IPS-NIHi7 (cell line): Measurements from ENCODE around the gene XRN1.

Source experiments
- DNase-seq: peaks from one replicate; pipeline ENCODE4 v3.0.0; 2012; ENCODE audit warnings: mixed read lengths; ENCODE audit errors: extremely low spot score

Gene XRN1

DNA sequence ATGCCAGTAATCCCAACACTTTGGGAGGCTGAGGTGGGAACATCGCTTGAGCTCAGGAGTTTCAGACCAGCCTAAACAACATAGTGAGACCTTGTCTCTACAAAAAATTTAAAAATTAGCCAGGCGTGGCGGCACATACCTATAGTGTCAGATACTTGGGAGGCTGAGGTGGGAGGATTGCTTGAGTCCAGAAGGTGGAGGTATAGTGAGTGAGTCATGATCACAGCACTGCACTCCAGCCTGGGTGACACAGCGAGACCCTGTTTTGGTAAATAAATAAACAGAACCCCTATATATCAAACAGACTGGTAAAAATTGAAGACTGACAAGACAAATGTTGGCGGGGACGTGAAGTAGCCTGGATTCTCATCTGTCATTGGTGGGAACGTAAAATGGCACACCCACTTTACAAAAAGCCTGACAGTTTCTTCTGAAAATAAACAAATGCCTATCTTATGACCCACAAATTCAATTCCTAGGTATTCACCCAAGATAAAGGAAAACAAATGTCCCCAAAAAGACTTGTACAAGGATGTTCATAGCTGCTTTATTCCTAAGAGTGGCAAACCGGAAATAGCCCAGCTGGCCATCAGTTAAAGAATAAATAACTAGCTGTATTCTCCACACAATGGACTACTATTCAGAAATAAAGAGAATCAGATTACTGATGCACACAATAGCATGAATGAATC, 175.5 kb downstream of the XRN1 start:
- DNase-seq = no peak

DNA sequence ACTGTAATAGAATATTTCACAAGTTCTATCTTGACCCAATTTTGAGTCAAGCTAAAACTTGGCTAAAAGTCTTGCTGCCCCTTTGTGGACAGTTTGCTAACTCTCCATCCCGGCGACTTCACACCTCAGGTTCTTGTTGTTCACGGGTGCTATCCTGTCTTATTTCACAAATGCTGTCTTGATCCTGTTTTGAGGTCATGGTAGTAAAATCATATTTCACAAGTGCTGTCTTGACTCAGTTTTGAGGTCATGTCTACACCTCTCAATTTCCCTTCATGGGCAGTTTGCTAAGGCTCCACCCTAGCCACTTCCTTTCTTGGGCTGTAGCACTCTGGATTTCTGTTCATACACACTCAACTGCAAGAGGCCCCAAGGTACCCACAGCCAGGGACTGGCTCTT, 177.4 kb downstream of the XRN1 start:
- no peak for DNase-seq

DNA sequence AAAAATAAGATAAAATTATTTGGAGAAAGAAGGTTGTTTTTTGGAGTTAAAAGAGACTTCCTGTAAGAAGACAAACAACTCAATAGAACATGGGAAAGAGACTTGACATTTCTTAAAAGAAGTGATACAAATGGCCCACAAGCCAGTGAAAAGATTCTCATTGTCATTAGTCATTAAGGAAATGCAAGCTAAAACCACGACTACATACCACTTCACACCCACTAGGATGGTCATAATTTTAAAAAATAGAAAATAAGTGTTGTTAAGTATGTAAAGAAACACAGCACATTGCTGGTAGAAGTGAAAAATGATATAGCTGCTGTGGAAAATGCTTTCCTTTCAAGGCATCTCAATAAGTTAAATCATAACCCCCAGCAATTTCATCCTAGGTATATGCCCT, 178.1 kb downstream of the XRN1 start:
- DNase-seq = no peak

DNA sequence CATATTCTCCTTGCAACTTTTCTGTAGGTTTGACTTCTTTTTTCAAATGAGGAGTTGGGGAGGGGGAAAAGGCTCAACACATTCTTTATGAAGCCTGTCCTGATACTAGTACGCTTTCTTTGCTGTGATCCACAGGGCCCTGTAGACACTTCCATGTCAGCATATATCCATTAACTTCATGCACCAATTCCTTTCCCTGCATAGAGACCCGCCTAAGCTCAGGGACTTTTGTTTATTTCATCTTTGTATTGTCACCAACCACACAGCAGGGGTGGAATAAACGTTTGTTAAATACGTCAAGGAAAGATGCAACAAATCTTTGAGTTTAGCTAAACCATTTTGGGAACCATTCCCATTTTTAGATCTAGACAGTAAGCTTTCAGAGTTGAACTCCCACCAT, 179.4 kb downstream of the XRN1 start:
- no peak for DNase-seq

DNA sequence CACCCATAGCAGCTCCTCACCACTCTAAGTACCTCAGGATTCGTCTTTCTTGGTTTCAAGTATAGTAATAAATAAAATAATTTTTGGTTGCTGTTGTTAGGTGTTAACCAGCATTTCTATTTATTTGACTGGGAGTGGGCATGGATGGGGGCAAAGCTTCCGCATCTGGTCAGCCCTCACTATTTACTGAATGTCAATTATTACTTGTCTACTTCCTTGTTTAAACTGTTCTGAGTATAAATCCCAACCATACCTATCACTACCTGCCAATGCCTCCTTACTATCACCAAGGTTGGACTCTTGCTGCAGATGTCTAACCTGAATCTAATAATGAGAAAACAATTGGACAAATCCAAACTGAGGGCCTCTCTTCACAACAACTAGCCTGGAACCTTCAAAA, 180.6 kb downstream of the XRN1 start:
- no peak for DNase-seq

DNA sequence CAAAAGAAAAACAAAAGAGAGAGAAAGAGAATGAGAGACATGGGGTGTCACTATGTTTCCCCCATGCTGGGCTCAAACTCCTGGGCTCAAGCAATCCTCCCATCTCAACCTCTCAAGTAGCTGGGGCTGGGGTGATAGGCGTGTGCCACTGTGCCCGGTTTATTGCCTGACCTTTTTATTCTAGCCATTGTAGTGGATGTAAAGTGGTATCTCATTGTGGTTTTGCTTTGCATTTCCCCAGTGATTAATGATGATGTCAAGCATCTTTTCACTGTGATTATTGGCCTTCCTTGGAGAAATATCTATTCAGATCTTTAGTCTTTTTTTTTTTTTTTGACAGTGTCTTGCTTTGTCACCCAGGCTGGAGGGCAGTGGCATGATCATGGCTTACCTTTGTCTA, 184.7 kb downstream of the XRN1 start:
- DNase-seq = no peak

DNA sequence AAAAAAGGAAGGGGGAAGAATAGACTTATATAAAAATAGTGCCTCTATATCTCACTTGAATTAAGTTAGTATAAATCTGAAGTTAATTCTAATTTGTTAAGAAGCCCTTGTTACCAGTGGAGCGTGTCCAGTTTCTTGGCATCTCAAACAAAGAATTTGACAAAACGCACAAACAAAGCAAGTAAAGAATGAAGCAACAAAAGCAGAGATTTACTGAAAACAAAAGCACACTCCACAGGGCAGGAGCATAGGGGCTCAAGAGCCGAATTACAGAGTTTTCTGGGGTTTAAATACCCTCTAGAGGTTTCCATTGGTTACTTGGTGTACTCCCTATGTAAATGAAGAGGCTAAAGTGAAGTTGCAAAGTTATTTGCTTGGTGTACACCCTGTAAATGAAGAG, 188.5 kb downstream of the XRN1 start:
- no peak for DNase-seq

DNA sequence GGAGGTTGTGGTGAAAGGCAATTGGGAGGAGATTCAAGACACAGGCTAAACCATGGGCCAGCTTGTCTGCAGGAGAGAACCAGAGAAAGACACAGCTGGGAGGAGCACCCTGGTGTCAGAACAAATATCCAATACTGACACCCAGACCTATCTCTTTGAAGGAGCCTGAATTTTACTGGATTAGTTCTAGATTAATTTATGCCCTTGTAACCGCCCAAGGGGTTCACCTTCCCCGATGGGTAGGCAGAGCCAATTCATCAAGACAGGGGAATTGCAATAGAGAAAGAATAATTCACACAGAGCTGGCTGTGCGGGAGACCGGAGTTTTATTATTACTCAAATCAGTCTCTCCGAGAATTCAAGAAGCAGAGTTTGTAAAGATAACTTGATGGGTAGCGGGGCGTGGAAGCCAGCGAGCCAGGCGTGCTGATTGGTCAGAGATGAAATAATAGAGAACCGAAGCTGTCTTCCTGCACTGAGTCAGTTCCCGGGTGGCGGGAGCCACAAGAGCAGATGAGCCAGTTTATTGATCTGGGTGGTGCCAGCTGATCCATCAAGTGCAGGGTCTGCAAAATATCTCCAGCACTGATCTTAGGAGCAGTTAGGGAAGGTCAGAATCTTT, 191.0 kb downstream of the XRN1 start:
- DNase-seq = no peak
